Measurements from ENCODE around the gene ANKS6. TPM values are rescaled to one million over a fixed set of nuclear protein-coding genes. Genes with fewer than 3 reads are reported as not detected.
A peak's percentile ranks its signal among the peaks of the same experiment; 100 is the strongest.

The ANKS6 gene
- total RNA-seq, 1 experiment from 2014 or later = 14.2 TPM

GRCh38 chr9:98738741-98739140 is 57.6 kb downstream of the ANKS6 start:
- no peak for DNase-seq (ENCODE audit: low read depth)

- no peak for DNase-seq (ENCODE audit: low read depth)
These were observed 60.1 kb downstream of the ANKS6 start for GRCh38 chr9:98736226-98736625.

GRCh38 chr9:98732801-98733200 is 63.6 kb downstream of the ANKS6 start:
- no peak for DNase-seq (ENCODE audit: low read depth)

GRCh38 chr9:98732091-98732490 is 64.3 kb downstream of the ANKS6 start:
- DNase-seq (ENCODE audit: low read depth) = no peak

GRCh38 chr9:98730871-98731270 is 65.5 kb downstream of the ANKS6 start:
- DNase-seq (ENCODE audit: low read depth) = no peak

GRCh38 chr9:98728500-98728899 is 67.9 kb downstream of the ANKS6 start:
- no peak for DNase-seq (ENCODE audit: low read depth)

- no peak for DNase-seq (ENCODE audit: low read depth)
These were observed 68.9 kb downstream of the ANKS6 start for GRCh38 chr9:98727428-98727827.

GRCh38 chr9:98726735-98727134 is 69.6 kb downstream of the ANKS6 start:
- DNase-seq (ENCODE audit: low read depth) = peak; percentile 42

GRCh38 chr9:98724810-98725530 is 71.4 kb downstream of the ANKS6 start:
- DNase-seq (ENCODE audit: low read depth) = no peak

GRCh38 chr9:98721643-98722042 is 74.7 kb downstream of the ANKS6 start:
- no peak for DNase-seq (ENCODE audit: low read depth)

GRCh38 chr9:98720402-98720801 is 76.0 kb downstream of the ANKS6 start:
- no peak for DNase-seq (ENCODE audit: low read depth)

- no peak for DNase-seq (ENCODE audit: low read depth)
These were observed 77.3 kb downstream of the ANKS6 start for GRCh38 chr9:98719055-98719454.

GRCh38 chr9:98714833-98715232 is 81.5 kb downstream of the ANKS6 start:
- DNase-seq (ENCODE audit: low read depth) = no peak

- no peak for DNase-seq (ENCODE audit: low read depth)
These were observed 83.4 kb downstream of the ANKS6 start for GRCh38 chr9:98712987-98713386.

GRCh38 chr9:98709968-98710965 is 86.1 kb downstream of the ANKS6 start:
- peak; percentile 49 for DNase-seq (ENCODE audit: low read depth)

GRCh38 chr9:98708933-98709911 is 87.1 kb downstream of the ANKS6 start, which contains the start of gene GABBR2:
TSS of gene GABBR2 (minus strand) at chr9:98708935. CDS start at chr9:98708737, 198 bp downstream.
- no peak for DNase-seq (ENCODE audit: low read depth)

GRCh38 chr9:98708103-98708932 is 88.0 kb downstream of the ANKS6 start:
- DNase-seq (ENCODE audit: low read depth) = no peak

- DNase-seq (ENCODE audit: low read depth) = peak; percentile 56
These were observed 88.9 kb downstream of the ANKS6 start for GRCh38 chr9:98707166-98708102.

- peak; percentile 9 for DNase-seq (ENCODE audit: low read depth)
These were observed 89.6 kb downstream of the ANKS6 start for GRCh38 chr9:98706651-98707165.

Data from M059J (cell line).